ENCODE data around the gene ODAD3. TPM values are rescaled to one million over a fixed set of nuclear protein-coding genes. Genes with fewer than 3 reads are reported as not detected.
A peak's percentile ranks its signal among the peaks of the same experiment; 100 is the strongest.
"Not testable (repeated sequence)": the region's sequence is repeated elsewhere in the genome, so short reads cannot be mapped to it uniquely, and the experiment has no call there.

ODAD3 gene
- total and polyA plus RNA-seq, 2 donors (not counting 1 experiment from before 2014, with no cell fraction given), result 0.18 to 0.62 TPM

- Histone ChIP-seq H3K9me3 (ENCODE audit: control extremely low read depth in 1 of 3, control insufficient read depth in 2 of 3, insufficient read depth in 1 of 3, low read length in 2 of 3) (peaks cover 0 to 2% (median 0%) of the 10 kb centered on the region in 3 donors), H3K27ac (ENCODE audit: low read length in 2 of 2) (peak overlapping the region; percentile 70 to 92), H2AFZ (ENCODE audit: insufficient read depth, low read depth, low read length, poor library complexity, severe bottlenecking) (peak overlapping the region; percentile 99), H3K79me2 (ENCODE audit: control insufficient read depth, insufficient read depth, low read length) (peaks cover 24% of the 10 kb centered on the region), H4K20me1 (ENCODE audit: control insufficient read depth, insufficient read depth, low read length, poor library complexity, severe bottlenecking) (no peaks in the 10 kb centered on the region), H3K4me2 (replicated peaks; ENCODE audit: low read depth, low read length, poor library complexity, severe bottlenecking) (peak overlapping the region; percentile 97), H3K27me3 (replicated peaks in 1 of 4; ENCODE audit: control extremely low read depth in 1 of 4, control insufficient read depth in 3 of 4, insufficient read depth in 4 of 4, low read length in 3 of 4) (no peaks in the 10 kb centered on the region), H3K4me3 (ENCODE audit: control extremely low read depth in 1 of 5, extremely low read depth in 1 of 5, insufficient read depth in 1 of 5, low read depth in 2 of 5, low read length in 4 of 5) (peak overlapping the region; percentile 76 to 95 (median 80)), H3K9ac (ENCODE audit: low read length) (peak overlapping the region; percentile 95), H3K4me1 (ENCODE audit: control insufficient read depth in 2 of 2, insufficient read depth in 2 of 2, low read length in 2 of 2) (peaks cover 27 to 40% of the 10 kb centered on the region in 2 donors), H3K36me3 (replicated peaks in 1 of 2; ENCODE audit: control extremely low read depth in 1 of 2, control insufficient read depth in 1 of 2, extremely low read depth in 1 of 2, insufficient read depth in 2 of 2, low read length in 1 of 2) (peaks cover 0 to 22% of the 10 kb centered on the region in 2 experiments)
- H3K27ac Mint-ChIP-seq, result peak overlapping the region; percentile 88
- H3K27me3 Mint-ChIP-seq, result no peaks in the 10 kb centered on the region
- H3K9me3 Mint-ChIP-seq (ENCODE audit: insufficient read depth), result no peaks in the 10 kb centered on the region
- CTCF ChIA-PET, result interaction anchor here (0.6 to 1.4 kb wide), 11 partner anchors 9 to 141 kb away, joined by 3 to 17 read pairs (median 5); partner anchors contain the start of genes RGL3 and SWSAP1
- ATAC-seq (ENCODE audit: low read depth) (no peak), DNase-seq (no peak)
- whole genome bisulfite sequencing (ENCODE audit: insufficient coverage), result 8% methylated on average over 9 of the region's 9 CpGs
- POLR2A ChIA-PET, result interaction anchor here (0.5 to 1.4 kb wide), 6 partner anchors 12 to 569 kb away, joined by 3 to 15 read pairs (median 5); partner anchors contain the start of gene SWSAP1
- peak overlapping the region; percentile 96 for H3K4me3 Mint-ChIP-seq
- intact Hi-C loops (cut with micrococcal nuclease), result loop anchor here (1.0 to 5.0 kb wide), 7 partner anchors 12 to 148 kb away; partner anchors contain the start of genes CCDC159, SWSAP1, TMEM205 and ZNF653
- TF ChIP-seq CTCF (IDR thresholded peaks at IDR 0.05) (no peak), EZH2 (IDR thresholded peaks at IDR 0.05; ENCODE audit: borderline replicate concordance, insufficient read depth, low read depth, low read length, poor library complexity, severe bottlenecking) (no peak)
- H3K4me1 Mint-ChIP-seq, result peaks cover 29% of the 10 kb centered on the region
Observed at GRCh38 chr19:11434703-11435056, 241 bp downstream of the ODAD3 start.

DNA sequence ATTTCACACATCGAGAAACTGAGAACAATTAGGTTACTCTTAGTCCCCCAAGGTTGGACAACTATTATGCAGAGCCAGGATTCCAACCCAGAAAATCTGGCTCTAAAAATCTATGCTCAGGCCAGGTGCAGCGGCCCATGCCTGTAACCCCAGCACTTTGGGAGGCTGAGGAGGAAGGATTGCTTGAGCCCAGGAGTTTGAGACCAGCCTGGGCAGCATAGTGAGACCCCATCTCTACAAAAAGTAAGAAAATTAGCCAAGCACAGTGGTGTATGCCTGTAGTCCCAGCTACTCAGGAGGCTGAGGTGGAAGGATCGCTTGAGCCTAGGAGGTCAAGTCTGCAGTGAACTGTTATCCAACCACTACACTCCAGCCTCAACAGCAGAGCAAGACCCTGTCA, 1.4 kb downstream of the ODAD3 start:
- H3K4me3 Mint-ChIP-seq, result not testable (repeated sequence)

More for the DNA sequence above, 1.4 kb downstream of the ODAD3 start:
- H3K9me3 ChIP-seq (ENCODE audit: control extremely low read depth in 1 of 3, control insufficient read depth in 2 of 3, insufficient read depth in 1 of 3, low read length in 2 of 3); H3K27ac ChIP-seq (ENCODE audit: low read length in 2 of 2); intact Hi-C loops (cut with micrococcal nuclease); POLR2A ChIA-PET; H3K4me3 ChIP-seq (ENCODE audit: control extremely low read depth in 1 of 5, extremely low read depth in 1 of 5, insufficient read depth in 1 of 5, low read depth in 2 of 5, low read length in 4 of 5); H3K27me3 ChIP-seq (replicated peaks in 1 of 4; ENCODE audit: control extremely low read depth in 1 of 4, control insufficient read depth in 3 of 4, insufficient read depth in 4 of 4, low read length in 3 of 4); DNase-seq; CTCF ChIA-PET; ATAC-seq (ENCODE audit: low read depth); H4K20me1 ChIP-seq (ENCODE audit: control insufficient read depth, insufficient read depth, low read length, poor library complexity, severe bottlenecking); H3K9me3 Mint-ChIP-seq (ENCODE audit: insufficient read depth); H2AFZ ChIP-seq (ENCODE audit: insufficient read depth, low read depth, low read length, poor library complexity, severe bottlenecking); H3K4me2 ChIP-seq (replicated peaks; ENCODE audit: low read depth, low read length, poor library complexity, severe bottlenecking); H3K27me3 Mint-ChIP-seq; H3K9ac ChIP-seq (ENCODE audit: low read length): not testable (repeated sequence)
- H3K36me3 ChIP-seq (replicated peaks in 1 of 2; ENCODE audit: control extremely low read depth in 1 of 2, control insufficient read depth in 1 of 2, extremely low read depth in 1 of 2, insufficient read depth in 2 of 2, low read length in 1 of 2), result peaks cover 0 to 15% of the 10 kb centered on the region in 2 experiments
- peaks cover 23% of the 10 kb centered on the region for H3K79me2 ChIP-seq (ENCODE audit: control insufficient read depth, insufficient read depth, low read length)
- WGBS (ENCODE audit: insufficient coverage), result 100% methylated on average over 3 of the region's 3 CpGs
- Mint-ChIP-seq H3K4me1 (peaks cover 29% of the 10 kb centered on the region), H3K27ac (peak overlapping the region; percentile 26)
- peaks cover 27 to 36% of the 10 kb centered on the region in 2 donors for H3K4me1 ChIP-seq (ENCODE audit: control insufficient read depth in 2 of 2, insufficient read depth in 2 of 2, low read length in 2 of 2)
